Ovary (tissue), 9 donors: ENCODE measurements around the gene ZFPL1. TPM values are rescaled to one million over a fixed set of nuclear protein-coding genes. Genes with fewer than 3 reads are reported as not detected.
A peak's percentile ranks its signal among the peaks of the same experiment; 100 is the strongest.

Source experiments
- DNase-seq, 5 donors: peaks; one replicate each; pipeline ENCODE4 v3.0.0-alpha.2; 2019 to 2020
- H3K27ac ChIP-seq, 2 donors: fragments of 200-600 bp; one replicate each; pipeline versions ENCODE4 v1.5.1 to v1.8.0; 2019 to 2022
- H3K27me3 ChIP-seq: fragments of 200-600 bp; one replicate; pipeline ENCODE4 v1.8.0; 2022
- H3K36me3 ChIP-seq: fragments of 200-600 bp; sonication (generic); one replicate; pipeline ENCODE4 v1.5.1; 2019
- H3K4me1 ChIP-seq: one replicate; pipeline ENCODE4 v1.8.1; 2013; ENCODE audit warnings: mild to moderate bottlenecking, moderate library complexity; ENCODE audit not compliant: insufficient read depth
- H3K4me3 ChIP-seq: fragments of 200-600 bp; sonication (generic); one replicate; pipeline ENCODE4 v1.5.1; 2017
- H3K9me3 ChIP-seq, 2 donors: fragments of 200-600 bp in 1 of 2; sonication (generic) in 1 of 2; one replicate each; pipeline versions ENCODE4 v1.5.1 to v1.8.1; 2013 to 2019; ENCODE audit warnings: mild to moderate bottlenecking in 1 of 2, moderate library complexity in 1 of 2
- CTCF ChIP-seq, 3 donors: fragments of 450-650 bp in 2 of 3; fragments of 200-600 bp in 1 of 3; IDR thresholded peaks; one replicate each; pipeline versions ENCODE4 v1.5.1 to v1.8.0; 2016 to 2022; ENCODE audit warnings: antibody characterized with exemption in 3 of 3, mild to moderate bottlenecking in 1 of 3
- EP300 ChIP-seq: sonication (generic); formaldehyde crosslinking; IDR thresholded peaks from one replicate; pipeline ENCODE4 v1.6.1; 2017; ENCODE audit warnings: antibody characterized with exemption
- POLR2A ChIP-seq: fragments of 450-650 bp; IDR thresholded peaks from one replicate; pipeline ENCODE4 v1.6.1; 2017; ENCODE audit warnings: antibody characterized with exemption, mild to moderate bottlenecking, moderate library complexity
- WGBS, 3 donors: extraction: QIAGEN DNeasy Blood & Tissue Kit in 1 of 3; methylation state at CpG; one replicate each; pipeline versions ENCODE4 v1.1.5 to v1.1.7; 2013 to 2017; 5-methylcytosine and 5-hydroxymethylcytosine counted together
- intact Hi-C, 4 donors: fragments of 100-400 bp; cut with DNase I; formaldehyde crosslinking; loops; one replicate each; pipeline versions ENCODE4 v1.11.0 to v1.15.1; 2022 to 2023
- polyA plus RNA-seq, 2 donors: library from polyadenylated mRNA; stranded (reverse); fragments of 200-250 nt in 1 of 2; fragments of 350-450 nt in 1 of 2; fragmentation: Illumina TruSeq in 1 of 2; extraction: RNeasy Lipid Tissue Mini Kit (QIAGEN cat#74804) in 1 of 2; gene quantifications; one replicate each; pipeline ENCODE4 v1.2.3, GENCODE V29; 2013 to 2014
- total RNA-seq, 7 donors: library from RNA; depleted of rRNA in 2 of 7; stranded (reverse); fragments of >200 nt in 2 of 7; fragmentation: NEBNext Ultra II Directional in 3 of 7; extraction: Animal tissue kit (Norgen Biotek cat#: 25700) in 3 of 7; gene quantifications; one replicate each; pipeline versions ENCODE4 v1.1.0 to v1.2.4, GENCODE V29; 2016 to 2023
- donor health status: DM: no; HTN: no; CAD: no; lungs with moderate emphysema.
- donor health status: DM: no; HTN: no; CAD: no.
- donor health status: Bipolar disorder and iron deficiency.
- donor health status: DM: yes; HTN: yes; CAD: no.
- donor health status: DM: no; HTN: no; CAD: no.
- donor health status: DM: yes; HTN: yes; CAD: no.

ZFPL1 gene
- total and polyA plus RNA-seq, 9 donors = 11.2 to 44.8 (median 35.1) TPM

GRCh38 chr11:65084598-65085375 lies 765 bp downstream of the ZFPL1 start:
- intact Hi-C loops = loop anchor here in 2 of 4 donors (5.0 kb wide), 2 partner anchors 33 to 72 kb away; partner anchors contain the start of genes ARL2 (in 1 of the 2) and ZNHIT2 (in 1 of the 2)
- no peaks in the 10 kb centered on the region for H3K9me3 ChIP-seq
- 38 to 42% (median 38%) methylated on average over 23 of the region's 23 CpGs for WGBS, 3 donors
- H3K4me1 ChIP-seq = peaks cover 7% of the 10 kb centered on the region
- no peaks in the 10 kb centered on the region for H3K27me3 ChIP-seq
- peak overlapping the region; percentile 75 to 86 for H3K27ac ChIP-seq
- no peak for DNase-seq
- H3K36me3 ChIP-seq = no peaks in the 10 kb centered on the region
- peak overlapping the region; percentile 77 for H3K4me3 ChIP-seq
- no peak for TF ChIP-seq EP300
- no peak for TF ChIP-seq POLR2A
- TF ChIP-seq CTCF (IDR thresholded peaks at IDR 0.05) = no peak

GRCh38 chr11:65085446-65085845 lies 1.4 kb downstream of the ZFPL1 start:
- H3K4me3 ChIP-seq = no peak overlapping the region
- no peak for TF ChIP-seq EP300
- TF ChIP-seq CTCF (IDR thresholded peaks at IDR 0.05) = no peak
- no peak for TF ChIP-seq POLR2A
- H3K36me3 ChIP-seq = no peaks in the 10 kb centered on the region
- WGBS, 3 donors = 86 to 93% (median 88%) methylated on average over 4 of the region's 4 CpGs
- H3K4me1 ChIP-seq = peaks cover 7% of the 10 kb centered on the region
- intact Hi-C loops = loop anchor here in 1 of 4 donors (5.0 kb wide), 1 partner anchor 73 kb away; the partner anchor contains the start of gene ARL2
- no peak overlapping the region for H3K27ac ChIP-seq
- no peaks in the 10 kb centered on the region for H3K9me3 ChIP-seq
- no peaks in the 10 kb centered on the region for H3K27me3 ChIP-seq
- no peak for DNase-seq

GRCh38 chr11:65086809-65087208 lies 2.8 kb downstream of the ZFPL1 start:
- TF ChIP-seq EP300 = no peak
- TF ChIP-seq CTCF (IDR thresholded peaks at IDR 0.05) = no peak
- TF ChIP-seq POLR2A = no peak
- Histone ChIP-seq H3K27me3 (no peaks in the 10 kb centered on the region), H3K9me3 (no peaks in the 10 kb centered on the region), H3K4me1 (peaks cover 7% of the 10 kb centered on the region), H3K36me3 (no peaks in the 10 kb centered on the region), H3K27ac (no peak overlapping the region), H3K4me3 (no peak overlapping the region)
- 81 to 90% (median 86%) methylated on average over 9 of the region's 9 CpGs for WGBS, 3 donors
- intact Hi-C loops = loop anchor here in 1 of 4 donors (5.0 kb wide), 1 partner anchor 75 kb away; the partner anchor contains the start of gene ARL2
- no peak for DNase-seq

GRCh38 chr11:65087216-65087615 lies 3.2 kb downstream of the ZFPL1 start:
- Histone ChIP-seq H3K9me3 (no peaks in the 10 kb centered on the region), H3K36me3 (no peaks in the 10 kb centered on the region), H3K4me1 (peaks cover 7% of the 10 kb centered on the region), H3K27me3 (no peaks in the 10 kb centered on the region), H3K27ac (no peak overlapping the region), H3K4me3 (no peak overlapping the region)
- peak in 2 of 5 donors; percentile 43 for DNase-seq
- no peak for TF ChIP-seq CTCF (IDR thresholded peaks at IDR 0.05)
- no peak for TF ChIP-seq EP300
- no peak for TF ChIP-seq POLR2A
- 71 to 84% (median 81%) methylated on average over 11 of the region's 11 CpGs for WGBS, 3 donors
- intact Hi-C loops = loop anchor here in 1 of 4 donors (5.0 kb wide), 1 partner anchor 75 kb away; the partner anchor contains the start of gene ARL2
